Raji (cell line): ENCODE data around the gene APBA2.

Experiments
- POLR2A ChIP-seq: IDR thresholded peaks from 2 replicates; pipeline ENCODE4 v1.6.1; 2011; ENCODE audit warnings: low read depth, low read length, control low read depth; ENCODE audit not compliant: insufficient read depth

Gene APBA2

GRCh38 chr15:28897861-28898585 lies 12.2 kb downstream of the APBA2 start:
- TF ChIP-seq POLR2A, result no peak

- TF ChIP-seq POLR2A, result no peak
These were observed 13.4 kb downstream of the APBA2 start for GRCh38 chr15:28899061-28899738.

- no peak for TF ChIP-seq POLR2A
These were observed 14.5 kb downstream of the APBA2 start for GRCh38 chr15:28900041-28900891.

- no peak for TF ChIP-seq POLR2A
These were observed 15.3 kb downstream of the APBA2 start for GRCh38 chr15:28900892-28901586.

- no peak for TF ChIP-seq POLR2A
These were observed 15.8 kb downstream of the APBA2 start for GRCh38 chr15:28901587-28901980.

- no peak for TF ChIP-seq POLR2A
These were observed 16.4 kb downstream of the APBA2 start for GRCh38 chr15:28901987-28902745.

GRCh38 chr15:28902856-28903255 lies 17.1 kb downstream of the APBA2 start:
- no peak for TF ChIP-seq POLR2A

- TF ChIP-seq POLR2A, result no peak
These were observed 17.8 kb downstream of the APBA2 start for GRCh38 chr15:28903555-28903954.

GRCh38 chr15:28904003-28904402 lies 18.2 kb downstream of the APBA2 start:
- no peak for TF ChIP-seq POLR2A

GRCh38 chr15:28904541-28905315 lies 19.0 kb downstream of the APBA2 start:
- no peak for TF ChIP-seq POLR2A

- no peak for TF ChIP-seq POLR2A
These were observed 21.7 kb downstream of the APBA2 start for GRCh38 chr15:28907338-28907960.

- no peak for TF ChIP-seq POLR2A
These were observed 24.3 kb downstream of the APBA2 start for GRCh38 chr15:28909958-28910500.
